ENCODE data around the gene NSUN7.
"Not testable (repeated sequence)": the region's sequence is repeated elsewhere in the genome, so short reads cannot be mapped to it uniquely, and the experiment has no call there.

The NSUN7 gene

GRCh38 chr4:40737879-40738278, 11.9 kb upstream of the NSUN7 start:
- DNase-seq = no peak

- DNase-seq = no peak
Measured at GRCh38 chr4:40739347-40739746, 10.4 kb upstream of the NSUN7 start.

- DNase-seq = no peak
Measured at GRCh38 chr4:40744218-40744617, 5.5 kb upstream of the NSUN7 start.

GRCh38 chr4:40745285-40745984, 4.3 kb upstream of the NSUN7 start:
- no peak for DNase-seq

GRCh38 chr4:40747207-40747835, 2.4 kb upstream of the NSUN7 start:
- DNase-seq = no peak

GRCh38 chr4:40750461-40751258, 905 bp downstream of the NSUN7 start:
- DNase-seq = no peak

GRCh38 chr4:40755616-40756015, 5.9 kb downstream of the NSUN7 start:
- DNase-seq = no peak

- DNase-seq = no peak
Measured at GRCh38 chr4:40763228-40763716, 13.5 kb downstream of the NSUN7 start.

GRCh38 chr4:40769266-40769665, 19.5 kb downstream of the NSUN7 start:
- no peak for DNase-seq

GRCh38 chr4:40778090-40778489, 28.3 kb downstream of the NSUN7 start:
- DNase-seq = no peak

GRCh38 chr4:40782876-40783275, 33.1 kb downstream of the NSUN7 start:
- no peak for DNase-seq

- DNase-seq = no peak
Measured at GRCh38 chr4:40785727-40786126, 36.0 kb downstream of the NSUN7 start.

- DNase-seq = no peak
Measured at GRCh38 chr4:40788331-40788730, 38.6 kb downstream of the NSUN7 start.

GRCh38 chr4:40789031-40789430, 39.3 kb downstream of the NSUN7 start:
- DNase-seq = no peak

- DNase-seq = no peak
Measured at GRCh38 chr4:40789771-40790170, 40.0 kb downstream of the NSUN7 start.

- no peak for DNase-seq
Measured at GRCh38 chr4:40800064-40800463, 50.3 kb downstream of the NSUN7 start.

- DNase-seq = no peak
Measured at GRCh38 chr4:40804598-40804997, 54.8 kb downstream of the NSUN7 start.

- no peak for DNase-seq
Measured at GRCh38 chr4:40808926-40809457, 59.2 kb downstream of the NSUN7 start.

GRCh38 chr4:40811956-40812355, 62.2 kb downstream of the NSUN7 start:
- no peak for DNase-seq

- DNase-seq = no peak
Measured at GRCh38 chr4:40812386-40812785, 62.6 kb downstream of the NSUN7 start.

GRCh38 chr4:40812856-40813255, 63.1 kb downstream of the NSUN7 start:
- DNase-seq = no peak

- DNase-seq = not testable (repeated sequence)
Measured at GRCh38 chr4:40817157-40817556, 67.4 kb downstream of the NSUN7 start.

GRCh38 chr4:40820101-40820500, 70.3 kb downstream of the NSUN7 start:
- no peak for DNase-seq

Measured in NCI-H2107 (cell line).